Fibroblast of pulmonary artery (primary cell): Measurements from ENCODE around the gene KRT9.

Experiments used
- DNase-seq: peaks from one replicate; pipeline ENCODE4 v3.0.0-alpha.2; 2010; ENCODE audit warnings: low read depth
- H3K4me3 ChIP-seq: replicated peaks from 2 replicates; pipeline ENCODE4 v1.5.1; 2011; ENCODE audit warnings: low read depth, mild to moderate bottlenecking, control low read depth, low read length, moderate library complexity
- TF ChIP-seq, protein P1 (sequence below): IDR thresholded peaks from 2 replicates; pipeline ENCODE4 v1.5.1; 2011; ENCODE audit warnings: mild to moderate bottlenecking, control low read depth, low read length, inconsistent platforms; ENCODE audit errors: missing control alignments

KRT9 gene

GRCh38 chr17:41537614-41537954 is 34.3 kb downstream of the KRT9 start:
- no peak overlapping the region for H3K4me3 ChIP-seq
- no peak for DNase-seq
- TF ChIP-seq, protein P1, sequence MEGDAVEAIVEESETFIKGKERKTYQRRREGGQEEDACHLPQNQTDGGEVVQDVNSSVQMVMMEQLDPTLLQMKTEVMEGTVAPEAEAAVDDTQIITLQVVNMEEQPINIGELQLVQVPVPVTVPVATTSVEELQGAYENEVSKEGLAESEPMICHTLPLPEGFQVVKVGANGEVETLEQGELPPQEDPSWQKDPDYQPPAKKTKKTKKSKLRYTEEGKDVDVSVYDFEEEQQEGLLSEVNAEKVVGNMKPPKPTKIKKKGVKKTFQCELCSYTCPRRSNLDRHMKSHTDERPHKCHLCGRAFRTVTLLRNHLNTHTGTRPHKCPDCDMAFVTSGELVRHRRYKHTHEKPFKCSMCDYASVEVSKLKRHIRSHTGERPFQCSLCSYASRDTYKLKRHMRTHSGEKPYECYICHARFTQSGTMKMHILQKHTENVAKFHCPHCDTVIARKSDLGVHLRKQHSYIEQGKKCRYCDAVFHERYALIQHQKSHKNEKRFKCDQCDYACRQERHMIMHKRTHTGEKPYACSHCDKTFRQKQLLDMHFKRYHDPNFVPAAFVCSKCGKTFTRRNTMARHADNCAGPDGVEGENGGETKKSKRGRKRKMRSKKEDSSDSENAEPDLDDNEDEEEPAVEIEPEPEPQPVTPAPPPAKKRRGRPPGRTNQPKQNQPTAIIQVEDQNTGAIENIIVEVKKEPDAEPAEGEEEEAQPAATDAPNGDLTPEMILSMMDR = no peak

DNA sequence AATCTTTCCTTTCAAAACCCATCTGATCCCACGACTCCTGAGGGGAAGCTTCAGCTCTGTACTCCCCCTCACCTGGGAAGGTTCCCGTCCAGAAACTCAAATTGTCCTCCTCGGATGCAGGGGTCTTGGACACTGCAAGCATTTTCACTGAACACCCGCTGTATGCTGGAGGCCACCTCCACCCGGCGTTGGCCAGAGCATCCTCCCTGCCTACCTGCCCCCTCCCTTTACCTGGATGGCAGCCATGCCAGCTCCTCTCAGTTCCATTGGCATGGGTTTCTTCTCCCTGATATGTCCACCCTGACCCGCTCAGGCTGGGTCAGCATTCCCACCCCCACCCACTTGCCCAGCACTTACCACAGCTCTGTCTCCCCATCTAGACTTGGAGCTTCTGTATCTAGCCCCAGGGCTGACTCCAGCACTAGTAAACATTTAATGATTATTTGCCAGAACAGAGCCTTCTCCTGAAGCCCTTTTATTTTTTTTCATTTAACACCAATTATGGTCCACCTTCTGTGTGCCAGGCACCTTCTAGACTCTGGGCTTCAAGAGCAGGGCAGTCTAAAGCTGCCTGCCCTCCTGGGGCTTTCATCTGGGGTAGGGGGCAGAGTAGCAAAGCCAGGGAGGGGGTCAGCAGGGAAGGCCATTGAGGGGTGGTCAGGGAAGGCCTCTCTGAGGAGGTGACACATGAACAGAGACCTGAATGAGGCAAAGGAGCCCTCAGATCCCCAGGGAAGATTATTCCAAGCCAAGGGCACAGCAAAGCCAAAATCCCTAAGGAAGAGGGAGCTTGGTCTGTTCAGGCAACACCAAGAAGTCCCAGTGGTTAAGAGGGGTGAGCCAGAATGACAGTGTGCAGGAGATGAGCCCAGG is 34.9 kb downstream of the KRT9 start:
- DNase-seq = no peak
- H3K4me3 ChIP-seq = no peak overlapping the region
- TF ChIP-seq, protein P1 = no peak

DNA sequence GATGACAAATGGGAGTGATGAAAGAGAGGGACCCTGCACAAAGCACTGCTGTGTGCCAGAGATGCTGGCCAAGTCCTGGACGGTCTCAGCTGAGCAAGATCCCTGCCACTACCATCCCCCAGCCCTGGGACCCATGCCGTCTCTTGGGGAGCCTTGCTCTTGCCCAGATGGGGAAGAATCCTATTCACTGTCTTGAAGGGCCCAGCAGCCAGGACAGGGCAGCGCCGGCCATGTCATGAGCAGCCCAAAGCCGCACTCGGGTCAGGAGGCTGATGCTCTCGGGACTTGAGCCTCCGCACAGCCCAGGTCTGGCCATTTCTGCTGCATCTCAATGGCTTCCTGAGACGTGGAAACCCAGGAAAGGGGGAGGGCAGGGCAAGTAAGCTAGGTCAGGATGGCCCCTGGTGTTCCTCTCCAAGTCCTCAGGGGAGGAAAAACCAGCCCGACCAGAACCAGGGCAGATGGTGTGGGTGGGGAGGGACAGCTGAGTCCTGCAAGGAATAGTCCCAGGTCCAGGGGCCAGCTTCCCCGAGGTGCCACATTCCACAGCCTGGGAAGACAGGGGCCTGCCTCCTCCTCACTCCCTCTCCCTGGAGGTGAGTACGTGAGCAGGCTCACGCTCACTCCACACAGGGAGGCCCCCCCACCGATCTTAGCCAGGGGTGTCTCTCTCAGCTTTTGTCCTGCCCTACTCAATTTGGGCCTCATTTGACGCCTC is 35.9 kb downstream of the KRT9 start:
- TF ChIP-seq, protein P1 = no peak

GRCh38 chr17:41534899-41535546 is 36.8 kb downstream of the KRT9 start:
- no peak for DNase-seq
- TF ChIP-seq, protein P1 = no peak
- H3K4me3 ChIP-seq = no peak overlapping the region

More for the DNA sequence above, 35.9 kb downstream of the KRT9 start:
- H3K4me3 ChIP-seq = no peak overlapping the region
- DNase-seq = no peak

- TF ChIP-seq, protein P1 = no peak
- no peak overlapping the region for H3K4me3 ChIP-seq
- no peak for DNase-seq
Measured at GRCh38 chr17:41533613-41534012, 38.2 kb downstream of the KRT9 start.

DNA sequence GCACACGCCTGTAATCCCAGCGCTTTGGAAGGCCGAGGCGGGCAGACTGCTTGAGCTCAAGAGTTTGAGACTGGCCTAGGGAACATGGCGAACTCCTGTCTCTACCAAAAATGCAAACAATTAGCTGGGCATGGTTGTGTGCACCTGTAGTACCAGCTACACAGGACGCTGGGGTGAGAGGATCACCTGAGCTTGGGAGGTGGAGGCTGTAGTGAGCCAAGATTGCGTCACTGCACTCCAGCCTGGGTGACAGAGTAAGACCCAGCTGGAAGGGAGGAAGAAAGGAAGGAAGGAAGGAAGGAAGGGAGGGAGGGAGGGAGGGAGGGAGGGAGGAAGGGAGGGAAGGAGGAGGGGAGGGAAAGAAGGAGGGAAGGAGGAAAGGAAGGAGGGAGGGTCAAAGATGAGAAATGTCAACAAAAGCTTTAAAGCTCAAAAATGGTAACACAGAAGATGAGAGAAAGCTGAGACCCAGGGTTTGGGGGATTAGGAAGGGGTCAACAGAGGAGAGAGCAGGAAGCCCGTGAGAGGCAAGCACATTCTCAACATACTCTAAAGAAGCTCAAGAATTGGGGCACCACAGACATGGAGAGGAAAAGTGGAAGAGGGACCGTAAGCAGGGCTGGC is 38.8 kb downstream of the KRT9 start:
- no peak overlapping the region for H3K4me3 ChIP-seq
- DNase-seq = no peak
- TF ChIP-seq, protein P1 = no peak
